Tibial nerve (tissue), 4 donors: ENCODE measurements around the gene DNAJC16. TPM values are rescaled to one million over a fixed set of nuclear protein-coding genes. Genes with fewer than 3 reads are reported as not detected.
"Not testable (repeated sequence)": the region's sequence is repeated elsewhere in the genome, so short reads cannot be mapped to it uniquely, and the experiment has no call there.

Experiments
- DNase-seq, 2 donors: peaks; one replicate each; pipeline ENCODE4 v3.0.0-alpha.2; 2019; ENCODE audit warnings: low spot score in 2 of 2
- H3K27ac ChIP-seq, 4 donors: fragments of 200-600 bp; sonication (generic) in 3 of 4; one replicate each; pipeline ENCODE4 v1.5.1; 2017 to 2019; ENCODE audit warnings: mild to moderate bottlenecking in 1 of 4
- H3K27me3 ChIP-seq, 2 donors: fragments of 200-600 bp; sonication (generic) in 1 of 2; one replicate each; pipeline versions ENCODE4 v1.5.1 to v1.6.0; 2017 to 2019
- H3K36me3 ChIP-seq, 3 donors: fragments of 200-600 bp; sonication (generic); one replicate each; pipeline ENCODE4 v1.5.1; 2018 to 2019
- H3K4me1 ChIP-seq, 4 donors: fragments of 200-600 bp; sonication (generic) in 3 of 4; one replicate each; pipeline ENCODE4 v1.5.1; 2017 to 2019
- H3K4me3 ChIP-seq, 4 donors: fragments of 200-600 bp; sonication (generic) in 3 of 4; one replicate each; pipeline ENCODE4 v1.5.1; 2017 to 2019; ENCODE audit warnings: mild to moderate bottlenecking in 1 of 4, moderate library complexity in 1 of 4
- H3K9me3 ChIP-seq, 4 donors: fragments of 200-600 bp; sonication (generic) in 3 of 4; one replicate each; pipeline ENCODE4 v1.5.1; 2017 to 2019
- CTCF ChIP-seq, 5 experiments: fragments of 200-600 bp in 3 of 5; fragments of 450-650 bp in 2 of 5; sonication (generic) in 3 of 5; IDR thresholded peaks; one replicate each; pipeline ENCODE4 v1.5.1; 2016 to 2019; ENCODE audit warnings: antibody characterized with exemption in 5 of 5, mild to moderate bottlenecking in 3 of 5, moderate library complexity in 2 of 5
- EP300 ChIP-seq, 2 donors: sonication (generic); formaldehyde crosslinking; IDR thresholded peaks; one replicate each; pipeline ENCODE4 v1.6.1; 2017; ENCODE audit warnings: antibody characterized with exemption in 2 of 2, mild to moderate bottlenecking in 1 of 2
- POLR2A ChIP-seq, 2 donors: fragments of 450-650 bp; IDR thresholded peaks; one replicate each; pipeline ENCODE4 v1.6.1; 2017; ENCODE audit warnings: antibody characterized with exemption in 2 of 2, mild to moderate bottlenecking in 2 of 2, moderate library complexity in 2 of 2
- WGBS, 2 donors: methylation state at CpG; one replicate each; pipeline ENCODE4 v1.1.5; 2018; 5-methylcytosine and 5-hydroxymethylcytosine counted together
- total RNA-seq, 4 donors: library from RNA; depleted of rRNA; stranded (reverse); fragments of >200 nt; gene quantifications; one replicate each; pipeline ENCODE4 v1.1.0, GENCODE V29; 2016

DNAJC16 gene
- total RNA-seq, 4 donors from 2014 or later = 11.4 to 35.0 (median 26.3) TPM

GRCh38 chr1:15519625-15520024 lies 7.0 kb upstream of the DNAJC16 start:
- Histone ChIP-seq H3K4me3 (no peak overlapping the region), H3K27me3 (no peaks in the 10 kb centered on the region), H3K4me1 (peaks cover 0 to 17% (median 8%) of the 10 kb centered on the region in 4 donors), H3K36me3 (peaks cover 0 to 30% (median 0%) of the 10 kb centered on the region in 3 donors), H3K27ac (no peak overlapping the region), H3K9me3 (no peaks in the 10 kb centered on the region)
- DNase-seq = no peak
- WGBS, 2 donors = 93 to 94% methylated on average over 3 of the region's 3 CpGs
- TF ChIP-seq EP300 (IDR thresholded peaks at IDR 0.05) = no peak
- TF ChIP-seq POLR2A (IDR thresholded peaks at IDR 0.05) = no peak
- no peak for TF ChIP-seq CTCF (IDR thresholded peaks at IDR 0.05)

- H3K4me3 ChIP-seq, H3K9me3 ChIP-seq, DNase-seq, H3K27me3 ChIP-seq: not testable (repeated sequence)
- 93 to 95% methylated on average over 17 of the region's 17 CpGs for WGBS, 2 donors
- peaks cover 0 to 23% (median 0%) of the 10 kb centered on the region in 3 donors for H3K36me3 ChIP-seq
- peak overlapping the region in 1 of 4 donors; percentile 97 for H3K27ac ChIP-seq
- H3K4me1 ChIP-seq = peaks cover 0 to 23% (median 10%) of the 10 kb centered on the region in 4 donors
These were observed 5.3 kb upstream of the DNAJC16 start for GRCh38 chr1:15521206-15521906.

- Histone ChIP-seq H3K9me3 (no peaks in the 10 kb centered on the region), H3K36me3 (peaks cover 0 to 11% (median 0%) of the 10 kb centered on the region in 3 donors), H3K27ac (peak overlapping the region in 1 of 4 donors; percentile 97), H3K4me1 (peaks cover 0 to 28% (median 13%) of the 10 kb centered on the region in 4 donors), H3K4me3 (no peak overlapping the region), H3K27me3 (no peaks in the 10 kb centered on the region)
- TF ChIP-seq CTCF (IDR thresholded peaks at IDR 0.05) = no peak
- TF ChIP-seq EP300 (IDR thresholded peaks at IDR 0.05) = no peak
- TF ChIP-seq POLR2A (IDR thresholded peaks at IDR 0.05) = no peak
- WGBS, 2 donors = 91 to 95% methylated on average over 4 of the region's 4 CpGs
- DNase-seq = no peak
These were observed 4.1 kb upstream of the DNAJC16 start for GRCh38 chr1:15522551-15522950.

- WGBS, 2 donors = 37 to 42% methylated on average over 18 of the region's 18 CpGs
- peaks cover 3 to 36% (median 15%) of the 10 kb centered on the region in 4 donors for H3K4me1 ChIP-seq
- H3K27ac ChIP-seq = peak overlapping the region; percentile 95 to 98 (median 96)
- no peaks in the 10 kb centered on the region for H3K9me3 ChIP-seq
- no peak for TF ChIP-seq EP300 (IDR thresholded peaks at IDR 0.05)
- TF ChIP-seq CTCF (IDR thresholded peaks at IDR 0.05) = no peak
- TF ChIP-seq POLR2A (IDR thresholded peaks at IDR 0.05) = no peak
- H3K4me3 ChIP-seq = peak overlapping the region; percentile 54 to 77 (median 72)
- H3K36me3 ChIP-seq = peaks cover 0 to 3% (median 0%) of the 10 kb centered on the region in 3 donors
- no peaks in the 10 kb centered on the region for H3K27me3 ChIP-seq
- no peak for DNase-seq
These were observed 3.3 kb upstream of the DNAJC16 start for GRCh38 chr1:15523104-15524020.

GRCh38 chr1:15524021-15524282 lies 2.7 kb upstream of the DNAJC16 start, which contains the start of gene CASP9:
TSS of gene CASP9 (minus strand) at chr1:15524215. CDS start at chr1:15524200, 15 bp downstream.
- Histone ChIP-seq H3K27me3 (no peaks in the 10 kb centered on the region), H3K4me3 (peak within 1 kb of the TSS; percentile 54 to 77 (median 72)), H3K36me3 (no peaks in the 10 kb centered on the region), H3K27ac (peak within 1 kb of the TSS; percentile 95 to 99 (median 98)), H3K9me3 (no peaks in the 10 kb centered on the region), H3K4me1 (peaks cover 3 to 42% (median 15%) of the 10 kb centered on the region in 4 donors)
- TF ChIP-seq POLR2A (IDR thresholded peaks at IDR 0.05) (peak in 1 of 2 donors; percentile 82), EP300 (IDR thresholded peaks at IDR 0.05) (peak; percentile 74 to 86), CTCF (IDR thresholded peaks at IDR 0.05) (peak in 1 of 5 experiments; percentile 33)
- DNase-seq = no peak
- WGBS, 2 donors = 0% methylated on average over 1 of the region's 27 CpGs; no CpG with 5 or more reads in 1 of the 2 donors
